LNCAP (cell line): Measurements from ENCODE around the gene PAX5.

Experiments
- TF ChIP-seq, protein P1 (sequence below): fragments of 450-650 bp; IDR thresholded peaks from 2 replicates; pipeline ENCODE4 v1.5.1; 2017; ENCODE audit warnings: mild to moderate bottlenecking

The PAX5 gene

DNA sequence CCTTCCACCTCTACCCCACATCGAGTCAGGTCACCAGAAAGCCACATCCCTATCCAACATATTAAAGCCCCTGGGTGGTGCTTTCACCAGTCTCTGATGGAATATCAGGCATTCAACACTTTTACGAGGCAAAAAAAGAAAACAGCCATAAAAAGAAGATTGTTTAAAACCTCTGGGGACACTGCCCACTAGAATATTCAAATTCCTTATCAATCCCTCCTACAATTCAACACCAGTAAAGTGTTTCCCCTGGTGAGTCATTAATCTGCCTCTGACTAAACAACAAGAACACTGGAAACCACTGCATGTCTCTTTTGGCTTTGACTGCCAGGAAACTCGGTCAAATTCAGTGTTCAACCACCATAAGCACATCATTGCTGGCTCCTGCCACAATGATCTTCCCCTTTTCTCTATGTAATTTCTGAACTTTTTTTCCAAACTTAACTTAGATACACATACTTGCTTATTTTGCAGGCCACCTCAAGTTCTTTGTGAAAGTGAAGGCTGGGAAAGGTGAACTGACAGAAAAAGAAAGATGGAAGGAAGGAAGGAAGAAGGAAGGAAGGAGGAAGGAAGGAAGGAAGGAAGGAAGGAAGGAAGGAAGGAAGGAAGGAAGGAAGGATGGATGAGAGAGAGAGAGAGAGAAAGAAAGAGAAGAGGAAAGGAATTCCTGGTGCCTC lies 105.3 kb downstream of the PAX5 start:
- TF ChIP-seq, protein P1, sequence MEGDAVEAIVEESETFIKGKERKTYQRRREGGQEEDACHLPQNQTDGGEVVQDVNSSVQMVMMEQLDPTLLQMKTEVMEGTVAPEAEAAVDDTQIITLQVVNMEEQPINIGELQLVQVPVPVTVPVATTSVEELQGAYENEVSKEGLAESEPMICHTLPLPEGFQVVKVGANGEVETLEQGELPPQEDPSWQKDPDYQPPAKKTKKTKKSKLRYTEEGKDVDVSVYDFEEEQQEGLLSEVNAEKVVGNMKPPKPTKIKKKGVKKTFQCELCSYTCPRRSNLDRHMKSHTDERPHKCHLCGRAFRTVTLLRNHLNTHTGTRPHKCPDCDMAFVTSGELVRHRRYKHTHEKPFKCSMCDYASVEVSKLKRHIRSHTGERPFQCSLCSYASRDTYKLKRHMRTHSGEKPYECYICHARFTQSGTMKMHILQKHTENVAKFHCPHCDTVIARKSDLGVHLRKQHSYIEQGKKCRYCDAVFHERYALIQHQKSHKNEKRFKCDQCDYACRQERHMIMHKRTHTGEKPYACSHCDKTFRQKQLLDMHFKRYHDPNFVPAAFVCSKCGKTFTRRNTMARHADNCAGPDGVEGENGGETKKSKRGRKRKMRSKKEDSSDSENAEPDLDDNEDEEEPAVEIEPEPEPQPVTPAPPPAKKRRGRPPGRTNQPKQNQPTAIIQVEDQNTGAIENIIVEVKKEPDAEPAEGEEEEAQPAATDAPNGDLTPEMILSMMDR, result no peak

GRCh38 chr9:36928210-36928609 lies 105.9 kb downstream of the PAX5 start:
- TF ChIP-seq, protein P1, result no peak

DNA sequence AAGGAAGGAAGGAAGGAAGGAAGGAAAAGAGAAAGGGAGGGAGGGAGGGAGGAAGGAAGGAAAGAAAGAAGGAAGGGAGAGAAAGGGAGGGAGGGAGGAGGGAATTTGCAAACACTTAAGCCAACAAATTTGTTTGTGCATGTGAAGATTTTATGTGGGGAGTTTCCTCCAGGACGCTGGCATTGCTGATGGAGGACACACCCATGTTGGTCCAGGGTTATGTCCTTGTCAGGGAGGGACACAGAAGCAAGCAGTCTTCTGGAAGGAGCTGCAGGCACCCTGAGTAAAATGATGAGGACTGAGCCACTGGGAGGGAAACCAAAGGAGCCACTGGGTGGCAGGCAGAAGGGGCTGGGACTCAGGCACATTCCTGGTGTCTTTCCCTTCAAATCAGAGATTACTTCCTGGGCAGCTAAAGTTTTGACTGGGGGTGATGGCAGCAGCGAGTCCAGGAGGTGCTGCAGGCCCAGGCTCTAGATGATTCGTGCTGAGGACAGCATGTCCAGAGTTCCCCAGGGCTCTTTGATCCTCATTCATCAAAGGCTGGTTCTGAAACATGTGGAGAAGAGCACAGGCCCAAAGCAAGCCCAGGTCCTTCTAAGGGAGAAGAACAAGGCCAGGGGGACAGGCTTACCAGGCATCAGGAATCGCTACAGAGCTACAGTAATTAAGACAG lies 109.2 kb downstream of the PAX5 start:
- TF ChIP-seq, protein P1, result no peak

- TF ChIP-seq, protein P1, result no peak
Measured at GRCh38 chr9:36924071-36924470, 110.0 kb downstream of the PAX5 start.

DNA sequence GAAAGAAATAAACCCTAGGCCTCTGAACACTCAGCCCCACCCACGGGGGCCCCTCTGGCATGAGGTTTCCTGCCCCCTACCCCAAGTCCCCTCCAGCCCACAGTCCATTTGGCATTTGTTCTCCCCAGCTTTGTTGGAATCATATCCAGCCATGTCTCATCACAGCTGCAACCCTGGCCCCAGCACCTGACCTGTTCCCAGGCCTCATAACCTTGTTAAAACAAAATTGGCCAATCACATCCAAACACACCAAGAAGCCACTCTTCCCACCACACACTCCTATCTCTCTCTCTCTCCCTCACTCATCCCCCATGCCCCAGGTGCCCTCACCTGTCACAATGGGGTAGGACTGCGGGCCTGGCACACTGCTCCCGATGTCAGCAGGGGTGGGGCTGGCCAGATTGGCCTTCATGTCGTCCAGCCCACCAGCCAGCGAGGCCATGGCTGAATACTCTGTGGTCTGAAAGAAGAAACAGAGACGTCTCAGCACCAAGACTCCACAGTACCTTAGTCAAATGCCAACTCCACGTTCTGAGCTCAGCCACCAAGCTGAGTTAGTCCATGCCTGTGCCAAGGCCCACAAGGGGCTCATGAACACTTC lies 110.9 kb downstream of the PAX5 start:
- TF ChIP-seq, protein P1, result no peak

DNA sequence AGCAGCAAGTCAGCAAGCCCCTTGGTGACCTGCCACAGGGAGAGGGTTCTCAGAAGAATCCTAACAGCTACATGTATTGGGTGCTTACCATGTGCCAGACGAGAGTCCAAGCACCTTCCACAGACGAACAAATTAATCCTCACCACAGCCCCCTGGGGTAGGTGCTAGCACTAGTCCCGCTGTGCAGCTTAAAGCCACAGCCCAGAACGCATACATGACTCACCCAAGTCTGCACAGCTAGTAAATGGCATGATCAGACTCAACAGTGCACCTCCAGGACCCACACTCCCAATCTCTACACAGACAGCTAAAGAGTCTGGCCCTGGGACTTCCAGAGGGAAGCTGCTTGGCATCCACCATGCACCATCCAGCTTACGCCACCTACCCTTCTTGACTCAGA lies 111.5 kb downstream of the PAX5 start:
- TF ChIP-seq, protein P1, result no peak

- TF ChIP-seq, protein P1, result no peak
Measured at GRCh38 chr9:36914212-36914577, 119.9 kb downstream of the PAX5 start.
